GM10266 (cell line): ENCODE results near the gene DENND1C.

ENCODE experiments used
- DNase-seq: peaks from one replicate; pipeline ENCODE4 v3.0.0; 2012; ENCODE audit errors: extremely low spot score
- CTCF ChIP-seq: IDR thresholded peaks from 2 replicates; pipeline ENCODE4 v1.5.1; 2012; ENCODE audit warnings: mild to moderate bottlenecking, low read depth; ENCODE audit not compliant: control insufficient read depth, insufficient read depth; ENCODE audit errors: missing control alignments

The DENND1C gene

GRCh38 chr19:6481541-6482342 is at the start of gene DENND1C:
DENND1C (minus strand) TSS chr19:6481787; CDS start chr19:6481695, 92 bp downstream.
- DNase-seq, result peak; percentile 83
- TF ChIP-seq CTCF, result peak; percentile 78

GRCh38 chr19:6530386-6531162 is 49.0 kb upstream of the DENND1C start, which contains the start of gene TNFSF9:
TNFSF9 (plus strand) TSS chr19:6531026; CDS start chr19:6531037, 11 bp downstream.
- TF ChIP-seq CTCF, result no peak
- peak; percentile 89 for DNase-seq

GRCh38 chr19:6529937-6530385 is 48.4 kb upstream of the DENND1C start:
- TF ChIP-seq CTCF, result no peak
- DNase-seq, result no peak

- no peak for DNase-seq
- TF ChIP-seq CTCF, result no peak
These were observed 47.8 kb upstream of the DENND1C start for GRCh38 chr19:6529351-6529750.

GRCh38 chr19:6528544-6529121 is 47.0 kb upstream of the DENND1C start:
- peak; percentile 58 for DNase-seq
- no peak for TF ChIP-seq CTCF

- peak; percentile 85 for DNase-seq
These were observed 46.4 kb upstream of the DENND1C start for GRCh38 chr19:6527893-6528543.

More at GRCh38 chr19:6527893-6528543, 46.4 kb upstream of the DENND1C start:
- no peak for TF ChIP-seq CTCF
